SJCRH30 (cell line): ENCODE data around the gene PEPD. TPM values are rescaled to one million over a fixed set of nuclear protein-coding genes. Genes with fewer than 3 reads are reported as not detected.

ENCODE experiments used
- DNase-seq, 2 experiments: peaks; one replicate each; pipeline ENCODE4 v3.0.0-alpha.2; 2015 to 2020
- H3K27ac ChIP-seq: fragments of 250-450 bp; sonication (Bioruptor Pico); 2 replicates; pipeline ENCODE4 v1.5.1; 2020; ENCODE audit warnings: mild to moderate bottlenecking, moderate library complexity
- H3K27me3 ChIP-seq: fragments of 250-450 bp; sonication (Bioruptor Pico); 2 replicates; pipeline ENCODE4 v1.5.1; 2020; ENCODE audit warnings: mild to moderate bottlenecking, moderate library complexity
- H3K36me3 ChIP-seq: fragments of 250-450 bp; sonication (Bioruptor Pico); 2 replicates; pipeline ENCODE4 v1.5.1; 2020; ENCODE audit warnings: mild to moderate bottlenecking, moderate library complexity
- H3K4me1 ChIP-seq: fragments of 250-450 bp; sonication (Bioruptor Pico); 2 replicates; pipeline ENCODE4 v1.5.1; 2020; ENCODE audit warnings: mild to moderate bottlenecking, moderate library complexity
- H3K4me3 ChIP-seq: fragments of 250-450 bp; sonication (Bioruptor Pico); 2 replicates; pipeline ENCODE4 v1.5.1; 2020; ENCODE audit warnings: mild to moderate bottlenecking, moderate library complexity
- H3K9me3 ChIP-seq: fragments of 250-450 bp; sonication (Bioruptor Pico); replicated peaks from 2 replicates; pipeline ENCODE4 v1.5.1; 2020; ENCODE audit warnings: mild to moderate bottlenecking, moderate library complexity
- total RNA-seq: library from RNA; depleted of rRNA; stranded (reverse); fragments of >200 nt; shearing (Covaris generic); gene quantifications from 2 replicates; pipeline ENCODE4 v1.2.3, GENCODE V29; 2014

PEPD gene
- total RNA-seq, 1 experiment from 2014 or later, result 39.5 TPM

GRCh38 chr19:33472226-33472625, 49.4 kb downstream of the PEPD start:
- peaks cover 2% of the 10 kb centered on the region; the same call in 1 of the 2 replicates for H3K36me3 ChIP-seq
- no peaks in the 10 kb centered on the region for H3K9me3 ChIP-seq
- no peak for DNase-seq
- no peaks in the 10 kb centered on the region for H3K27me3 ChIP-seq
- no peak overlapping the region for H3K4me3 ChIP-seq
- H3K27ac ChIP-seq, result no peak overlapping the region
- H3K4me1 ChIP-seq, result no peaks in the 10 kb centered on the region

- H3K9me3 ChIP-seq, result no peaks in the 10 kb centered on the region
- no peak overlapping the region for H3K4me3 ChIP-seq
- no peak overlapping the region for H3K27ac ChIP-seq
- no peaks in the 10 kb centered on the region for H3K27me3 ChIP-seq
- H3K36me3 ChIP-seq, result peaks cover 2% of the 10 kb centered on the region; the same call in 1 of the 2 replicates
- no peaks in the 10 kb centered on the region for H3K4me1 ChIP-seq
- DNase-seq, result no peak
These were observed 50.2 kb downstream of the PEPD start for GRCh38 chr19:33471111-33471996.

GRCh38 chr19:33470686-33471085, 50.9 kb downstream of the PEPD start:
- H3K27me3 ChIP-seq, result no peaks in the 10 kb centered on the region
- H3K4me1 ChIP-seq, result no peaks in the 10 kb centered on the region
- no peaks in the 10 kb centered on the region for H3K36me3 ChIP-seq
- no peak overlapping the region for H3K4me3 ChIP-seq
- no peak for DNase-seq
- no peaks in the 10 kb centered on the region for H3K9me3 ChIP-seq
- no peak overlapping the region for H3K27ac ChIP-seq

GRCh38 chr19:33470040-33470330, 51.6 kb downstream of the PEPD start:
- no peaks in the 10 kb centered on the region for H3K9me3 ChIP-seq
- H3K4me1 ChIP-seq, result no peaks in the 10 kb centered on the region
- H3K4me3 ChIP-seq, result no peak overlapping the region
- H3K27me3 ChIP-seq, result no peaks in the 10 kb centered on the region
- no peaks in the 10 kb centered on the region for H3K36me3 ChIP-seq
- no peak overlapping the region for H3K27ac ChIP-seq
- no peak for DNase-seq

GRCh38 chr19:33469171-33470039, 52.2 kb downstream of the PEPD start:
- H3K4me1 ChIP-seq, result no peaks in the 10 kb centered on the region
- no peak overlapping the region for H3K27ac ChIP-seq
- no peaks in the 10 kb centered on the region for H3K9me3 ChIP-seq
- no peaks in the 10 kb centered on the region for H3K27me3 ChIP-seq
- no peaks in the 10 kb centered on the region for H3K36me3 ChIP-seq
- no peak overlapping the region for H3K4me3 ChIP-seq
- DNase-seq, result no peak

GRCh38 chr19:33468361-33469170, 53.0 kb downstream of the PEPD start:
- Histone ChIP-seq H3K4me1 (no peaks in the 10 kb centered on the region), H3K27ac (no peak overlapping the region), H3K4me3 (no peak overlapping the region), H3K36me3 (no peaks in the 10 kb centered on the region), H3K9me3 (no peaks in the 10 kb centered on the region), H3K27me3 (no peaks in the 10 kb centered on the region)
- DNase-seq, result no peak

- Histone ChIP-seq H3K4me3 (no peak overlapping the region), H3K27me3 (no peaks in the 10 kb centered on the region), H3K36me3 (0 out of 2 replicates have a peak, but pooled peaks cover 4% of the 10 kb centered on the region), H3K27ac (no peak overlapping the region), H3K9me3 (no peaks in the 10 kb centered on the region), H3K4me1 (no peaks in the 10 kb centered on the region)
- no peak for DNase-seq
These were observed 53.7 kb downstream of the PEPD start for GRCh38 chr19:33467851-33468250.

- no peaks in the 10 kb centered on the region for H3K27me3 ChIP-seq
- no peak overlapping the region for H3K27ac ChIP-seq
- H3K36me3 ChIP-seq, result 0 out of 2 replicates have a peak, but pooled peaks cover 4% of the 10 kb centered on the region
- H3K4me3 ChIP-seq, result no peak overlapping the region
- H3K4me1 ChIP-seq, result no peaks in the 10 kb centered on the region
- no peak for DNase-seq
- H3K9me3 ChIP-seq, result no peaks in the 10 kb centered on the region
These were observed 55.8 kb downstream of the PEPD start for GRCh38 chr19:33465834-33466233.

GRCh38 chr19:33465371-33465770, 56.2 kb downstream of the PEPD start:
- Histone ChIP-seq H3K27me3 (no peaks in the 10 kb centered on the region), H3K9me3 (no peaks in the 10 kb centered on the region), H3K36me3 (0 out of 2 replicates have a peak, but pooled peaks cover 4% of the 10 kb centered on the region), H3K4me3 (no peak overlapping the region), H3K27ac (no peak overlapping the region), H3K4me1 (no peaks in the 10 kb centered on the region)
- DNase-seq, result peak in 1 of 2 experiments; percentile 1

GRCh38 chr19:33464733-33465115, 56.9 kb downstream of the PEPD start:
- no peak overlapping the region for H3K27ac ChIP-seq

GRCh38 chr19:33464010-33464732, 57.4 kb downstream of the PEPD start:
- Histone ChIP-seq H3K9me3 (no peaks in the 10 kb centered on the region), H3K36me3 (0 out of 2 replicates have a peak, but pooled peaks cover 4% of the 10 kb centered on the region), H3K4me1 (no peaks in the 10 kb centered on the region), H3K27ac (no peak overlapping the region), H3K4me3 (no peak overlapping the region), H3K27me3 (no peaks in the 10 kb centered on the region)
- peak in 1 of 2 experiments; percentile 1 for DNase-seq

More at GRCh38 chr19:33464733-33465115, 56.9 kb downstream of the PEPD start:
- no peak for DNase-seq
- no peaks in the 10 kb centered on the region for H3K4me1 ChIP-seq
- H3K36me3 ChIP-seq, result 0 out of 2 replicates have a peak, but pooled peaks cover 4% of the 10 kb centered on the region
- H3K4me3 ChIP-seq, result no peak overlapping the region
- H3K27me3 ChIP-seq, result no peaks in the 10 kb centered on the region
- H3K9me3 ChIP-seq, result no peaks in the 10 kb centered on the region

- DNase-seq, result peak; percentile 1 to 13
- no peak overlapping the region for H3K27ac ChIP-seq
These were observed 58.4 kb downstream of the PEPD start for GRCh38 chr19:33463199-33463598.

GRCh38 chr19:33462112-33462791, 59.3 kb downstream of the PEPD start:
- no peak overlapping the region for H3K27ac ChIP-seq
- peak in 1 of 2 experiments; percentile 0 for DNase-seq
- H3K9me3 ChIP-seq, result no peaks in the 10 kb centered on the region
- no peaks in the 10 kb centered on the region for H3K4me1 ChIP-seq
- 0 out of 2 replicates have a peak, but pooled peaks cover 4% of the 10 kb centered on the region for H3K36me3 ChIP-seq
- H3K4me3 ChIP-seq, result no peak overlapping the region
- H3K27me3 ChIP-seq, result no peaks in the 10 kb centered on the region

More at GRCh38 chr19:33463199-33463598, 58.4 kb downstream of the PEPD start:
- no peaks in the 10 kb centered on the region for H3K27me3 ChIP-seq
- H3K36me3 ChIP-seq, result 0 out of 2 replicates have a peak, but pooled peaks cover 4% of the 10 kb centered on the region
- no peaks in the 10 kb centered on the region for H3K4me1 ChIP-seq
- H3K4me3 ChIP-seq, result no peak overlapping the region
- H3K9me3 ChIP-seq, result no peaks in the 10 kb centered on the region
